Aorta (tissue), 5 donors: Measurements from ENCODE around the gene ACADS. TPM values are rescaled to one million over a fixed set of nuclear protein-coding genes. Genes with fewer than 3 reads are reported as not detected.

Source experiments
- ATAC-seq: fragments of 200-7000 bp; cut with Tn5 transposase; one replicate; pipeline ENCODE4 v1.9.1; 2022; ENCODE audit warnings: moderate library complexity; ENCODE audit not compliant: low FRiP score
- DNase-seq, 2 donors: peaks; one replicate each; pipeline ENCODE4 v3.0.0-alpha.2; 2020
- H3K27ac ChIP-seq, 2 donors: one replicate each; pipeline ENCODE4 v1.5.1; 2013; ENCODE audit warnings: low read length in 2 of 2, mild to moderate bottlenecking in 2 of 2, moderate library complexity in 2 of 2, control low read depth in 1 of 2, inconsistent platforms in 1 of 2, low read depth in 1 of 2
- H3K27me3 ChIP-seq, 2 donors: one replicate each; pipeline ENCODE4 v1.6.1; 2013; ENCODE audit warnings: control low read depth in 1 of 2, low read length in 1 of 2, mild to moderate bottlenecking in 1 of 2, moderate library complexity in 1 of 2; ENCODE audit not compliant: insufficient read depth in 2 of 2, control insufficient read depth in 1 of 2
- H3K36me3 ChIP-seq, 2 donors: one replicate each; pipeline ENCODE4 v1.6.1; 2013; ENCODE audit warnings: control low read depth in 1 of 2, low read length in 1 of 2, mild to moderate bottlenecking in 1 of 2; ENCODE audit not compliant: insufficient read depth in 2 of 2, control insufficient read depth in 1 of 2
- H3K4me1 ChIP-seq, 2 donors: one replicate each; pipeline ENCODE4 v1.6.1; 2013; ENCODE audit warnings: low read length in 2 of 2, control low read depth in 1 of 2, mild to moderate bottlenecking in 1 of 2, moderate library complexity in 1 of 2; ENCODE audit not compliant: insufficient read depth in 2 of 2, control insufficient read depth in 1 of 2
- H3K4me3 ChIP-seq, 2 donors: one replicate each; pipeline ENCODE4 v1.5.1; 2013; ENCODE audit warnings: low read length in 2 of 2, control low read depth in 1 of 2, mild to moderate bottlenecking in 1 of 2
- H3K9me3 ChIP-seq: one replicate; pipeline ENCODE4 v1.6.1; 2013; ENCODE audit warnings: mild to moderate bottlenecking, low read length; ENCODE audit not compliant: control insufficient read depth
- WGBS, 2 donors: extraction: QIAGEN DNeasy Blood & Tissue Kit; methylation state at CpG; one replicate each; pipeline ENCODE4 v1.1.7; 2013; 5-methylcytosine and 5-hydroxymethylcytosine counted together
- intact Hi-C, 2 donors: fragments of 100-400 bp; cut with DNase I; formaldehyde crosslinking; loops; one replicate each; pipeline versions ENCODE4 v1.14.2 to v1.15.0; 2022
- long read RNA-seq, 2 donors: library from polyadenylated mRNA; unstranded; transcript quantifications; one replicate each; pipeline ENCODE4 v2.0.0, GENCODE V29; 2020 to 2021
- polyA plus RNA-seq, 2 donors: library from polyadenylated mRNA; stranded (reverse); fragments of 200-250 nt; gene quantifications; one replicate each; pipeline ENCODE4 v1.2.3, GENCODE V29; 2013
- total RNA-seq, 2 donors: library from RNA; stranded (reverse); fragmentation: NEBNext Ultra II Directional; extraction: Animal tissue kit (Norgen Biotek cat#: 25700); gene quantifications; one replicate each; pipeline ENCODE4 v1.2.1, GENCODE V29; 2021
- donor health status: healthy with polysubstance abuse.
- donor health status: Bipolar disorder and iron deficiency.
- donor health status: DM: no; HTN: no; CAD: no.
- donor health status: DM: no; HTN: no; CAD: no.
- donor health status: DM: yes; HTN: yes; CAD: no.

Gene ACADS
- total RNA-seq (10 to 100 TPM; 11.3 to 15.6 TPM), polyA plus RNA-seq (10 to 100 TPM; 29.2 to 36.9 TPM)
- long read RNA-seq, donor 1, transcript ACADS-201 (10 exons, 1,950 nt), result major isoform, 199 of 235 reads
- long read RNA-seq, donor 1, partial matches to known transcripts, result 14 of 235 reads
- long read RNA-seq, donor 1, other reads (novel, unspliced or antisense), result 22 of 235 reads
- long read RNA-seq, donor 2, transcript ACADS-201 (10 exons, 1,950 nt), result major isoform, 18 of 26 reads
- long read RNA-seq, donor 2, partial matches to known transcripts, result 3 of 26 reads
- long read RNA-seq, donor 2, other reads (novel, unspliced or antisense), result 5 of 26 reads

GRCh38 chr12:120725659-120726509, at the start of gene ACADS:
TSS of gene ACADS (plus strand) at chr12:120725826. CDS start at chr12:120725886, 60 bp downstream.
- Histone ChIP-seq H3K27ac (peak within 1 kb of the TSS in 1 of 2 donors; percentile 28), H3K4me3 (peak within 1 kb of the TSS; percentile 27 to 40), H3K4me1 (no peaks in the 10 kb centered on the region), H3K27me3 (no peaks in the 10 kb centered on the region), H3K9me3 (no peaks in the 10 kb centered on the region), H3K36me3 (peaks cover 0 to 3% of the 10 kb centered on the region in 2 donors)
- ATAC-seq, result peak; percentile 100
- intact Hi-C loops, result loop anchor here (10.0 kb wide), 2 partner anchors 239 to 249 kb away; partner anchors contain the start of gene HNF1A (in 1 of the 2)
- DNase-seq, result peak; percentile 94 to 97
- 9 to 11% methylated on average over 56 to 66 of the region's 66 CpGs for whole genome bisulfite sequencing, 2 donors

- no peaks in the 10 kb centered on the region for H3K36me3 ChIP-seq
- DNase-seq (no peak), ATAC-seq (no peak)
- H3K4me1 ChIP-seq, result no peaks in the 10 kb centered on the region
- WGBS, 2 donors, result 75 to 81% methylated on average over 7 of the region's 7 CpGs
- H3K27me3 ChIP-seq, result no peaks in the 10 kb centered on the region
- H3K27ac ChIP-seq, result no peak overlapping the region
- H3K9me3 ChIP-seq, result no peaks in the 10 kb centered on the region
- intact Hi-C loops, result no loop called here
- H3K4me3 ChIP-seq, result no peak overlapping the region
These were observed 47.7 kb upstream of the ACADS start for GRCh38 chr12:120677765-120678473.

GRCh38 chr12:120678572-120678971, 47.1 kb upstream of the ACADS start:
- Histone ChIP-seq H3K9me3 (no peaks in the 10 kb centered on the region), H3K4me1 (no peaks in the 10 kb centered on the region), H3K36me3 (no peaks in the 10 kb centered on the region), H3K27ac (no peak overlapping the region), H3K27me3 (no peaks in the 10 kb centered on the region), H3K4me3 (no peak overlapping the region)
- ATAC-seq (no peak), DNase-seq (no peak)
- intact Hi-C loops, result no loop called here
- 79 to 80% methylated on average over 8 of the region's 8 CpGs for WGBS, 2 donors

GRCh38 chr12:120680165-120680738, 45.4 kb upstream of the ACADS start:
- Histone ChIP-seq H3K27me3 (no peaks in the 10 kb centered on the region), H3K4me3 (no peak overlapping the region), H3K9me3 (no peaks in the 10 kb centered on the region), H3K27ac (no peak overlapping the region), H3K4me1 (no peaks in the 10 kb centered on the region), H3K36me3 (no peaks in the 10 kb centered on the region)
- DNase-seq, result no peak
- 59 to 63% methylated on average over 5 of the region's 5 CpGs for WGBS, 2 donors
- ATAC-seq, result no peak
- intact Hi-C loops, result no loop called here

- Histone ChIP-seq H3K4me3 (no peak overlapping the region), H3K4me1 (peaks cover 6% of the 10 kb centered on the region in 2 donors), H3K27me3 (no peaks in the 10 kb centered on the region), H3K9me3 (no peaks in the 10 kb centered on the region), H3K36me3 (no peaks in the 10 kb centered on the region), H3K27ac (no peak overlapping the region)
- 79 to 81% methylated on average over 8 of the region's 8 CpGs for WGBS, 2 donors
- intact Hi-C loops, result loop anchor here in 1 of 2 donors (2.0 kb wide), 1 partner anchor 34 kb away; no protein-coding TSS in a partner anchor
- DNase-seq (no peak), ATAC-seq (no peak)
These were observed 41.1 kb upstream of the ACADS start for GRCh38 chr12:120684523-120684932.

GRCh38 chr12:120685522-120685921, 40.1 kb upstream of the ACADS start:
- ATAC-seq (no peak), DNase-seq (no peak)
- Histone ChIP-seq H3K27me3 (no peaks in the 10 kb centered on the region), H3K4me1 (peaks cover 6% of the 10 kb centered on the region in 2 donors), H3K4me3 (no peak overlapping the region), H3K27ac (no peak overlapping the region), H3K36me3 (no peaks in the 10 kb centered on the region), H3K9me3 (no peaks in the 10 kb centered on the region)
- intact Hi-C loops, result loop anchor here in 1 of 2 donors (2.0 kb wide), 1 partner anchor 35 kb away; no protein-coding TSS in a partner anchor
- 75 to 80% methylated on average over 3 of the region's 3 CpGs for WGBS, 2 donors

GRCh38 chr12:120686151-120686689, 39.4 kb upstream of the ACADS start:
- 0% methylated on average over 46 of the region's 46 CpGs for WGBS, 2 donors

More at GRCh38 chr12:120686151-120686689, 39.4 kb upstream of the ACADS start:
- peak; percentile 99 for DNase-seq
- no peaks in the 10 kb centered on the region for H3K36me3 ChIP-seq
- H3K9me3 ChIP-seq, result no peaks in the 10 kb centered on the region
- peak; percentile 95 for ATAC-seq
- H3K27ac ChIP-seq, result peak overlapping the region; percentile 18 to 92
- no peaks in the 10 kb centered on the region for H3K27me3 ChIP-seq
- peak overlapping the region; percentile 24 to 63 for H3K4me3 ChIP-seq
- intact Hi-C loops, result loop anchor here in 1 of 2 donors (2.0 kb wide), 1 partner anchor 31 kb away; no protein-coding TSS in a partner anchor
- H3K4me1 ChIP-seq, result peaks cover 6% of the 10 kb centered on the region in 2 donors
